Endothelial cell of umbilical vein (primary cell): ENCODE measurements around the gene DMAC1. TPM values are rescaled to one million over a fixed set of nuclear protein-coding genes. Genes with fewer than 3 reads are reported as not detected.

Experiments used
- BruUV-seq: library from RNA; stranded (reverse); fragments of 400-500 nt; replicated peaks from 2 replicates; lab custom pipeline; 2021; lab: Mats Ljungman, UMichigan
- CTCF ChIA-PET: fragments of 300-600, 350-600 bp; sonication (Branson Sonifier 250); formaldehyde crosslinking; loops from one replicate; lab custom pipeline; 2021; ENCODE audit warnings: antibody characterized with exemption, inconsistent platforms; lab: Charles Lee
- POLR2A ChIA-PET: fragments of 300-600, 350-600 bp; sonication (Branson Sonifier 250); formaldehyde crosslinking; loops from one replicate; lab custom pipeline; 2021; ENCODE audit warnings: antibody characterized with exemption, inconsistent platforms; lab: Charles Lee
- DNase-seq: peaks from one replicate; pipeline ENCODE4 v3.0.0-alpha.2; 2011; ENCODE audit warnings: low read depth, low spot score
- FAIRE-seq: peaks from 2 replicates; lab custom pipeline; 2011; peaks lifted over from hg19 to GRCh38; lab: Jason Lieb, UNC
- H2AFZ ChIP-seq: 2 replicates; pipeline ENCODE4 v1.6.0; 2012; ENCODE audit warnings: low read depth, low read length, control low read depth, inconsistent platforms
- H3K27ac ChIP-seq: 2 replicates; pipeline ENCODE4 v1.5.1; 2011; ENCODE audit warnings: low read depth, mild to moderate bottlenecking, control low read depth, low read length, moderate library complexity; ENCODE audit not compliant: insufficient read depth
- H3K27me3 ChIP-seq, 2 experiments: 2 replicates each; pipeline versions ENCODE4 v1.6.0 to v1.6.1; 2011; ENCODE audit warnings: low read length in 2 of 2, mixed read lengths in 1 of 2; ENCODE audit not compliant: control insufficient read depth in 2 of 2, insufficient read depth in 2 of 2
- H3K36me3 ChIP-seq, 2 experiments: 2 replicates in 1 of 2; 3 replicates in 1 of 2; pipeline ENCODE4 v1.5.1; 2011; ENCODE audit warnings: low read length in 2 of 2, mild to moderate bottlenecking in 1 of 2, moderate library complexity in 1 of 2; ENCODE audit not compliant: control insufficient read depth in 2 of 2, insufficient read depth in 2 of 2; ENCODE audit errors: extremely low read depth in 1 of 2
- H3K4me1 ChIP-seq: 3 replicates; pipeline ENCODE4 v1.5.1; 2011; ENCODE audit warnings: mild to moderate bottlenecking, low read length; ENCODE audit not compliant: control insufficient read depth, insufficient read depth; ENCODE audit errors: extremely low read depth
- H3K4me2 ChIP-seq: 2 replicates; pipeline ENCODE4 v1.6.1; 2011; ENCODE audit warnings: low read length, control low read depth, mixed read lengths; ENCODE audit not compliant: insufficient read depth
- H3K4me3 ChIP-seq, 3 experiments: fragments of 200-600 bp in 1 of 3; sonication (generic), shearing (Covaris generic) in 1 of 3; replicated peaks in 1 of 3; 2 replicates each; pipeline ENCODE4 v1.5.1; 2011 to 2016; ENCODE audit warnings: control low read depth in 3 of 3, low read length in 3 of 3, mild to moderate bottlenecking in 2 of 3, inconsistent platforms in 1 of 3, low read depth in 1 of 3, moderate library complexity in 1 of 3; ENCODE audit not compliant: insufficient read depth in 1 of 3
- H3K79me2 ChIP-seq: 2 replicates; pipeline ENCODE4 v1.6.0; 2012; ENCODE audit warnings: low read length, inconsistent platforms; ENCODE audit not compliant: control insufficient read depth, insufficient read depth
- H3K9ac ChIP-seq: replicated peaks from 2 replicates; pipeline ENCODE3; 2011; ENCODE audit warnings: low read length, control low read depth; ENCODE audit not compliant: insufficient read depth; ENCODE audit errors: extremely low read depth
- H3K9me1 ChIP-seq: replicated peaks from 3 replicates; pipeline ENCODE4 v1.6.0; 2011; ENCODE audit warnings: mild to moderate bottlenecking, low read length; ENCODE audit not compliant: control insufficient read depth, insufficient read depth; ENCODE audit errors: extremely low read depth
- H3K9me3 ChIP-seq: replicated peaks from 2 replicates; pipeline ENCODE4 v1.5.1; 2012; ENCODE audit warnings: low read length, inconsistent platforms; ENCODE audit not compliant: control insufficient read depth, insufficient read depth
- H4K20me1 ChIP-seq: replicated peaks from 2 replicates; pipeline ENCODE3; 2011; ENCODE audit warnings: mild to moderate bottlenecking, low read length; ENCODE audit not compliant: control insufficient read depth, insufficient read depth; ENCODE audit errors: extremely low read depth
- CTCF ChIP-seq, 2 donors: IDR thresholded peaks; 1 replicate in 1 of 2; 2 replicates in 1 of 2; pipeline ENCODE4 v1.5.1; 2011; ENCODE audit warnings: low read length in 2 of 2, mild to moderate bottlenecking in 2 of 2, moderate library complexity in 2 of 2, control low read depth in 1 of 2, inconsistent platforms in 1 of 2, low read depth in 1 of 2; ENCODE audit not compliant: insufficient read depth in 1 of 2; ENCODE audit errors: extremely low read depth in 1 of 2
- FOS ChIP-seq: IDR thresholded peaks from 2 replicates; pipeline ENCODE4 v1.6.1; 2011; ENCODE audit warnings: mild to moderate bottlenecking, low read length, moderate library complexity, borderline replicate concordance; ENCODE audit not compliant: insufficient read depth
- GATA2 ChIP-seq: IDR thresholded peaks from 2 replicates; pipeline ENCODE4 v1.7.0; 2011; ENCODE audit warnings: low read depth, mild to moderate bottlenecking, moderate library complexity, mixed read lengths, low read length; ENCODE audit not compliant: insufficient read length, insufficient read depth
- JUN ChIP-seq: IDR thresholded peaks from 2 replicates; pipeline ENCODE4 v1.6.1; 2011; ENCODE audit warnings: borderline replicate concordance, low read depth; ENCODE audit not compliant: insufficient read length, insufficient read depth
- MYC ChIP-seq: IDR thresholded peaks from one replicate; pipeline ENCODE4 v1.6.1; 2011; ENCODE audit warnings: mild to moderate bottlenecking, low read depth, low read length
- POLR2A ChIP-seq: IDR thresholded peaks from 2 replicates; pipeline ENCODE4 v1.6.1; 2012; ENCODE audit warnings: low read depth, mild to moderate bottlenecking, control low read depth, low read length
- POLR2AphosphoS5 ChIP-seq: IDR thresholded peaks from 2 replicates; pipeline ENCODE4 v1.6.1; 2012; ENCODE audit warnings: low read depth, mild to moderate bottlenecking, control low read depth, low read length, moderate library complexity; ENCODE audit not compliant: insufficient read depth
- dilution Hi-C: fragments of 300-500 bp; cut with MboI; formaldehyde crosslinking; loops from one replicate; pipeline ENCODE4 v1.15.0; 2019; ENCODE audit warnings: low sequenced_read_pairs; ENCODE audit not compliant: extremely low pct_ligation_motif_present
- intact Hi-C: fragments of 100-400 bp; cut with micrococcal nuclease; formaldehyde crosslinking; loops from one replicate; pipeline ENCODE4 v1.10.0; 2022
- polyA plus RNA-seq, 4 experiments: library from polyadenylated mRNA; depleted of rRNA in 3 of 4; stranded (reverse) in 3 of 4; unstranded in 1 of 4; fragments of >200 nt; gene quantifications; 2 replicates each; pipeline versions ENCODE4 v1.2.1 to v1.2.3, GENCODE V29; 2011 to 2012; ENCODE audit warnings: missing spikeins in 1 of 4
- total RNA-seq: library from RNA; stranded (reverse); gene quantifications from 2 replicates; pipeline ENCODE4 v1.2.3, GENCODE V29; 2021
- TF ChIP-seq, protein P1 (sequence below): IDR thresholded peaks from 2 replicates; pipeline ENCODE4 v1.6.1; 2011; ENCODE audit not compliant: insufficient read depth, insufficient read length

DMAC1 gene
- total and polyA plus RNA-seq, 2 donors (not counting 3 experiments of a cell fraction or from before 2014, with no cell fraction given): 15.8 to 44.0 TPM

DNA sequence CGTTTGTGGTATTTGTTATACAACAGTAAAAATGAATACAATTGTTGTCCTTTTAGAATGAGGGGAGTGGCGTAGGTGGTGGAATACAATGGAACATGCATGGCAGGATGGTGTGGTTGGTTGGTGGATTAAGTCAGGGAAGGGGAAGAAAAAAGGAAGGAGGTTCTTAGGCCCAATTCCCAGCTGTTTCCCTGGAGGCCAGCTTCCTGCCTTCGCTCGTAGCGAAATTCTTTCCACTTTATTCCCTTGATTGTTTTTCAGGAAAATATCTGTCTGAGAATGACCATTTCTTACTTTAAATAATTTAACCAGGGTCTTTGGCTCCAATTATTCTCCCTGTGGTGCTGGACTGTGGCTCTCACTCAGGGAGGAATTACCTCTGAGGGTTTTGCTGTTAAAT, 24.1 kb upstream of the DMAC1 start:
- H3K9me1 ChIP-seq: no peaks in the 10 kb centered on the region
- H3K27ac ChIP-seq: no peak overlapping the region
- H3K4me1 ChIP-seq: no peaks in the 10 kb centered on the region
- H4K20me1 ChIP-seq: no peaks in the 10 kb centered on the region
- dilution Hi-C loops: no loop called here
- DNase-seq: no peak
- no peaks in the 10 kb centered on the region for H3K9me3 ChIP-seq
- intact Hi-C loops: no loop called here
- H3K4me3 ChIP-seq: no peak overlapping the region
- CTCF ChIA-PET: no interaction called here
- H3K4me2 ChIP-seq: no peak overlapping the region
- no peak for TF ChIP-seq JUN
- TF ChIP-seq POLR2A: no peak
- no peak for TF ChIP-seq FOS
- TF ChIP-seq CTCF (IDR thresholded peaks at IDR 0.05; ENCODE audit: extremely low read depth in 1 of 2, insufficient read depth in 1 of 2, low read depth in 1 of 2, low read length in 2 of 2): no peak
- no peak for TF ChIP-seq GATA2
- no peak for TF ChIP-seq POLR2AphosphoS5
- TF ChIP-seq MYC: no peak
- TF ChIP-seq, protein P1, sequence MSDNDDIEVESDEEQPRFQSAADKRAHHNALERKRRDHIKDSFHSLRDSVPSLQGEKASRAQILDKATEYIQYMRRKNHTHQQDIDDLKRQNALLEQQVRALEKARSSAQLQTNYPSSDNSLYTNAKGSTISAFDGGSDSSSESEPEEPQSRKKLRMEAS: no peak
- H3K79me2 ChIP-seq: no peaks in the 10 kb centered on the region
- H2AFZ ChIP-seq: no peak overlapping the region
- H3K27me3 ChIP-seq: no peaks in the 10 kb centered on the region
- H3K9ac ChIP-seq: no peak overlapping the region
- POLR2A ChIA-PET: no interaction called here
- BruUV-seq: no TSS peak
- H3K36me3 ChIP-seq: no peaks in the 10 kb centered on the region
- no peak for FAIRE-seq
